PC-3 (cell line): ENCODE results near the gene SLC22A1. TPM values are rescaled to one million over a fixed set of nuclear protein-coding genes. Genes with fewer than 3 reads are reported as not detected.
"Not testable (repeated sequence)": the region's sequence is repeated elsewhere in the genome, so short reads cannot be mapped to it uniquely, and the experiment has no call there.

Experiments used
- ATAC-seq: fragments of 200-7000 bp; cut with Tn5 transposase; 2 replicates; pipeline ENCODE4 v1.9.1; 2020; ENCODE audit warnings: mild to moderate bottlenecking, moderate library complexity
- BruUV-seq: library from RNA; stranded (reverse); fragments of 400-500 nt; replicated peaks from 2 replicates; lab custom pipeline; 2021; lab: Mats Ljungman, UMichigan
- CTCF ChIA-PET: fragments of 300-600 bp; sonication (Branson Sonifier 250); formaldehyde crosslinking; loops from one replicate; lab custom pipeline; 2022; ENCODE audit warnings: antibody characterized with exemption; lab: Charles Lee
- POLR2A ChIA-PET: fragments of 300-600 bp; sonication (Branson Sonifier 250); formaldehyde crosslinking; loops from one replicate; lab custom pipeline; 2022; ENCODE audit warnings: antibody characterized with exemption; ENCODE audit not compliant: unreplicated experiment; lab: Charles Lee
- DNase-seq: peaks from one replicate; pipeline ENCODE4 v3.0.0-alpha.2; 2015
- H2AFZ ChIP-seq: fragments of 300-600 bp; sonication (generic); 2 replicates; pipeline ENCODE4 v1.6.0; 2016; ENCODE audit warnings: antibody characterized with exemption, low read length
- H3F3A ChIP-seq: fragments of 300-600 bp; sonication (generic); one replicate; pipeline ENCODE4 v1.6.0; 2017; ENCODE audit warnings: antibody characterized with exemption, low read length, control low read depth, mild to moderate bottlenecking; ENCODE audit not compliant: unreplicated experiment
- H3K27ac ChIP-seq: fragments of 300-600 bp; sonication (generic); 2 replicates; pipeline ENCODE4 v1.5.1; 2016; ENCODE audit warnings: mild to moderate bottlenecking, low read length
- H3K27me3 ChIP-seq: fragments of 300-600 bp; sonication (generic); 2 replicates; pipeline ENCODE4 v1.6.1; 2016; ENCODE audit warnings: low read length, mixed read lengths
- H3K36me3 ChIP-seq: fragments of 300-600 bp; sonication (generic); 2 replicates; pipeline ENCODE4 v1.6.1; 2016; ENCODE audit warnings: low read depth, mixed run types, low read length, mixed read lengths
- H3K4me1 ChIP-seq: fragments of 300-600 bp; sonication (generic); 2 replicates; pipeline ENCODE4 v1.5.1; 2016; ENCODE audit warnings: low read length; ENCODE audit not compliant: insufficient read depth
- H3K4me2 ChIP-seq: fragments of 300-600 bp; sonication (generic); 2 replicates; pipeline ENCODE4 v1.6.0; 2016; ENCODE audit warnings: low read length
- H3K4me3 ChIP-seq: fragments of 300-600 bp; sonication (generic); 2 replicates; pipeline ENCODE4 v1.5.1; 2016; ENCODE audit warnings: mild to moderate bottlenecking, low read length, mixed read lengths
- H3K79me2 ChIP-seq: fragments of 300-600 bp; sonication (generic); 2 replicates; pipeline ENCODE4 v1.6.1; 2017; ENCODE audit warnings: low read length, mixed read lengths
- H3K9ac ChIP-seq: fragments of 300-600 bp; sonication (generic); 2 replicates; pipeline ENCODE4 v1.6.0; 2016; ENCODE audit warnings: mild to moderate bottlenecking, low read length
- H3K9me2 ChIP-seq: fragments of 300-600 bp; sonication (generic); replicated peaks from 2 replicates; pipeline ENCODE4 v1.6.1; 2016; ENCODE audit warnings: mixed run types, low read length, mixed read lengths
- H3K9me3 ChIP-seq: fragments of 300-600 bp; sonication (generic); 2 replicates; pipeline ENCODE4 v1.6.1; 2016; ENCODE audit warnings: low read length, mixed read lengths
- H4K20me1 ChIP-seq: fragments of 300-600 bp; sonication (generic); 2 replicates; pipeline ENCODE4 v1.6.1; 2016; ENCODE audit warnings: low read length, mixed read lengths
- CTCF ChIP-seq: fragments of 300-600 bp; sonication (generic); conservative IDR thresholded peaks from 2 replicates; pipeline ENCODE4 v1.5.1; 2017; ENCODE audit warnings: antibody characterized with exemption, low read depth, mild to moderate bottlenecking, low read length
- EZH2 ChIP-seq: fragments of 300-600 bp; sonication (generic); IDR thresholded peaks from one replicate; pipeline ENCODE4 v1.6.1; 2017; ENCODE audit warnings: antibody characterized with exemption, mild to moderate bottlenecking, low read length; ENCODE audit not compliant: unreplicated experiment
- EZH2phosphoT487 ChIP-seq: fragments of 300-600 bp; sonication (generic); IDR thresholded peaks from 2 replicates; pipeline ENCODE4 v1.6.1; 2018; ENCODE audit warnings: mild to moderate bottlenecking, antibody characterized with exemption, low read length, borderline replicate concordance
- intact Hi-C: fragments of 100-400 bp; cut with micrococcal nuclease; formaldehyde crosslinking; loops from 2 replicates; pipeline ENCODE4 v1.9.0; 2023
- total RNA-seq: library from RNA; depleted of rRNA; stranded (reverse); fragments of >200 nt; gene quantifications from 2 replicates; pipeline ENCODE4 v1.2.3, GENCODE V29; 2014

SLC22A1 gene
- total RNA-seq, 1 experiment from 2014 or later = 10.2 TPM

DNA sequence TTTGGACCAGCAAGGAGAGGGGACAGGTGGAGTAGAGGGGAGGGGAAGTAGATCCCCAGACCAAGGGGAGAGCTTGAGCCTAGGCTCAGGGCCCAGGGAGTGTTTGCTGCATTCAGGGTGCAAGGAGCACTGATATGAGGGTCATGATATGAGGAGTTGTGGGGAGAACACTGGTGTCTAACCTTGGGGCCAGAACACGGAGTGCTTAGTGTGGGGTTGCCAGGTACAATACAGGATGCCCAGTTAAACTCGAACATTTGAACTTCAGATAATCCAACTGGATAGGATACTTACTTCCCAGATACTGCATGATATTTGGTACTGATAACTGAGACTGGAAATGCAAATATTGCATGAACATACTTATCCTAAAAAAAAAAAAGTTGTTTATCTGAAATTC lies 2.4 kb downstream of the SLC22A1 start:
- Histone ChIP-seq H4K20me1 (no peaks in the 10 kb centered on the region), H3K9me2 (no peaks in the 10 kb centered on the region), H3K4me3 (no peak overlapping the region), H2AFZ (no peak overlapping the region), H3K79me2 (no peaks in the 10 kb centered on the region), H3K9ac (no peak overlapping the region), H3F3A (no peaks in the 10 kb centered on the region), H3K9me3 (no peaks in the 10 kb centered on the region), H3K27ac (no peak overlapping the region), H3K4me1 (no peaks in the 10 kb centered on the region), H3K27me3 (no peaks in the 10 kb centered on the region), H3K36me3 (no peaks in the 10 kb centered on the region), H3K4me2 (no peak overlapping the region)
- intact Hi-C loops = no loop called here
- TF ChIP-seq EZH2phosphoT487 (no peak), CTCF (no peak), EZH2 (no peak)
- POLR2A ChIA-PET = no interaction called here
- no peak for ATAC-seq
- DNase-seq = no peak
- no TSS peak for BruUV-seq
- CTCF ChIA-PET = no interaction called here

DNA sequence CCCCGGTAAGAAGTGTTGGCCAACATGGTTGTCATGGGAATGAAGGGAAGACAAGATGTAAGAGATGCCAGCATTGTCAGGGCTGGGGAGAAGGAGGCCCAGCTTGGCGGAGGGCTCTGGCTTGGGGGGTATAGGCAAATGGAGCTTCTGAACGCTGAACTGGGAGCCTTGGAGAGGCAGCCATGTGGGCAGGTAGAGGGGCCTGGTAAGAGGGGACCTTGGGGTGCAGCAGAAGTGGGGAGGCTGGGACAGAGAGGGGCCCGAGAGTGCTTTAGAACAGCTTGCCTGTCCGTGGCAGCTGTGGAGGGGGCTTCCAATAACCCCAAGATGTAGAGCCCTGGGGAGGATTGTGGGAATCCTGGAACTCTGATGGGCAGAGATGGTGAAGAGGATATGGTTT lies 3.0 kb downstream of the SLC22A1 start:
- intact Hi-C loops = no loop called here
- ChIA-PET POLR2A (no interaction called here), CTCF (no interaction called here)
- Histone ChIP-seq H3K4me1 (no peaks in the 10 kb centered on the region; the same call in 1 of the 2 replicates), H3K9ac (no peak overlapping the region), H3K36me3 (no peaks in the 10 kb centered on the region), H3K27ac (no peak overlapping the region), H3K9me2 (no peaks in the 10 kb centered on the region), H3K79me2 (no peaks in the 10 kb centered on the region), H3K4me3 (no peak overlapping the region), H4K20me1 (no peaks in the 10 kb centered on the region), H3F3A (no peaks in the 10 kb centered on the region), H3K27me3 (no peaks in the 10 kb centered on the region), H3K4me2 (no peak overlapping the region), H3K9me3 (no peaks in the 10 kb centered on the region), H2AFZ (no peak overlapping the region)
- ATAC-seq (no peak), DNase-seq (no peak)
- TF ChIP-seq CTCF (no peak), EZH2phosphoT487 (no peak), EZH2 (no peak)
- BruUV-seq = no TSS peak

- BruUV-seq, H3K9me2 ChIP-seq, DNase-seq, intact Hi-C loops, H2AFZ ChIP-seq, H3K9ac ChIP-seq, H3K27ac ChIP-seq, H3K36me3 ChIP-seq, H4K20me1 ChIP-seq, POLR2A ChIA-PET, H3K27me3 ChIP-seq, H3K9me3 ChIP-seq, H3K79me2 ChIP-seq, CTCF ChIA-PET, H3K4me3 ChIP-seq, H3K4me2 ChIP-seq, H3F3A ChIP-seq, H3K4me1 ChIP-seq, ATAC-seq: not testable (repeated sequence)
These were observed 3.5 kb downstream of the SLC22A1 start for GRCh38 chr6:160125105-160125504.
